ENCODE measurements around the gene NXN. TPM values are rescaled to one million over a fixed set of nuclear protein-coding genes. Genes with fewer than 3 reads are reported as not detected.
"Not testable (repeated sequence)": the region's sequence is repeated elsewhere in the genome, so short reads cannot be mapped to it uniquely, and the experiment has no call there.

NXN gene
- total and polyA plus RNA-seq, 7 donors = 33.4 to 92.5 (median 73.8) TPM

DNA sequence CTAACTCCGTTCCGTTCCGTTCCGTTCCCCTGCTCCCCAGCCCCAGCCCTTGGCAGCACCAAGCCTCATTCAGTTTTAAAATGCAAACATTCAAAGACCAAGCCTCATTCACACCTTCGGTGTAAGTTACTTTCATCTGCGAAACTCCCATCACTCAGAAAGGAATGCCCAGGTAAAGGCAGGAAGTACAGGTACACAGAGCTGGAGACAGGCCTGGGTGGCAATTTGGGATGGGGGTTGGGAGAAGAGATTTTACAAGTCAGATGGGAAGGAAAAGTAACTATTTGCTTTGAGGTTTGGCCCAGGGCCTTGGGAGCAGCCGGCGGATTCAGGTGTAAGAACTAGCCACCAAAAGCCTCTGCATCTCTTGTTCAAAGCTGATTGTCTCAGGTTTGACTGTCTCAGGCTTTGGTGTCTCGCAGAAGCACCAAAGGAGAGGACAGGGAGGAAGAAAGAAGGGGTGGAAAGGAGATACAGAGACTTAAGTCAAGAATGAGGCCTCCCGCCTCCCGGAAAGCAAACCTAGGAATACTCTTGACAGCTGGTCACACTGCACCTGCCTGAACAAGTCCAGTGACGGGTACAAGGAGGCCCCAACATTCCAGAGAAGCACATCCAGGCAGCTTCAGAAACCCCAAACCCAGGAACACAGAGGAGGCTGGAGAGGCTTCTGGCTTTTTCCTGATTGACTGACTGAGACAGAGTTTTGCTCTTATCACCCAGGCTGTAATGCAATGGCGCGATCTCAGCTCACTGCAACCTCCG is 54.7 kb downstream of the NXN start:
- Histone ChIP-seq H3K4me3 (no peak overlapping the region), H3K4me1 (peaks cover 23% of the 10 kb centered on the region), H3K36me3 (ENCODE audit: insufficient read depth in 1 of 2, low read depth in 1 of 2) (no peaks in the 10 kb centered on the region), H3K27me3 (ENCODE audit: insufficient read depth in 3 of 3, low read length in 2 of 3) (no peaks in the 10 kb centered on the region), H3K9me3 (no peaks in the 10 kb centered on the region), H3K27ac (no peak overlapping the region)
- intact Hi-C loops (cut with DNase I) = no loop called here
- DNase-seq (peak in 1 of 2 donors; percentile 12), ATAC-seq (peak in 1 of 4 donors; percentile 28)
- WGBS, 3 donors = 81 to 90% (median 89%) methylated on average over 15 of the region's 15 CpGs
- TF ChIP-seq CTCF (IDR thresholded peaks at IDR 0.05) = no peak

GRCh38 chr17:924306-924705 is 55.3 kb downstream of the NXN start:
- 89 to 95% (median 94%) methylated on average over 14 to 15 of the region's 15 CpGs for WGBS, 3 donors
- intact Hi-C loops (cut with DNase I); H3K4me3 ChIP-seq; H3K36me3 ChIP-seq (ENCODE audit: insufficient read depth in 1 of 2, low read depth in 1 of 2); ATAC-seq; H3K27me3 ChIP-seq (ENCODE audit: insufficient read depth in 3 of 3, low read length in 2 of 3); H3K27ac ChIP-seq; H3K9me3 ChIP-seq: not testable (repeated sequence)
- peaks cover 17% of the 10 kb centered on the region for H3K4me1 ChIP-seq
- peak in 1 of 2 donors; percentile 7 for DNase-seq

DNA sequence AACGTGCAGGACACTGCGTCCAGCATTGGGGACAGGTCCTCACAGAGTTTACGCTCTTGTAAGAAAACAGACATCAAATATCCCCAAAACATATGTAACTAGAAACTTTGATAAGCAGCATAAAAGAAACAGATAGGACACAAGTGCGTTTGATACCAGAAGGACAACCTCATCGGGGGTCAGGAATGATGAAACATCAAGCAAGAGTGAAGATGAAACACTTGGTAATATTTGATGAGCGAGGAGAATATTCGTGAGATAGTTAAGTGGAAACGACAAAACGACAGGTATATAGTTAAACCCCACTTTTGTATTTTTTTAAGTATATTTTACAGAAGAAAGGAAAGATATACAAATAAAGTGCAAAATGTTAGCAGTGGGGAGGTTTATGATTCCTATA is 55.9 kb downstream of the NXN start:
- 88 to 96% (median 90%) methylated on average over 9 of the region's 9 CpGs for WGBS, 3 donors

DNA sequence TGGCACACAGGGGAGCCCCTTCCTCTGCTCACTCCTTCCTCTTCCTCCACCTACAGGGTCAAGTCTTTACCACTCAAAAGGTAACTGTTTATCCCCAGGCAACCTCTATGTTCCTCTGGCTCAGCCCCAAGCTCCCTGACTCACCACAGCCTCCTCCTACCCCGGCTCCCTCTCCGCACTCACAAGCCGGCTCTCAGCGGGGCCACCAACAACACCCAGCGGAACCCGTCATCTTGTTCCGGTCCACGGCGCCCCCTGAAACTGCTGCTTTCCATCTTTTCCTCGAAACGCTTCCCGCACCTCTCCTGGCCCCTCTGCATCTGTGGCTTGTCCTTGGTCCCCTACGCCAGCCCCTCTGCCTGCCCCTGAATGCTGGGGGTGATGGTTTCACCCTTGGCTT is 58.4 kb downstream of the NXN start:
- ATAC-seq = peak; percentile 57 to 81 (median 72)
- Histone ChIP-seq H3K4me1 (peaks cover 2% of the 10 kb centered on the region), H3K36me3 (ENCODE audit: insufficient read depth in 1 of 2, low read depth in 1 of 2) (no peaks in the 10 kb centered on the region), H3K9me3 (no peaks in the 10 kb centered on the region), H3K27me3 (ENCODE audit: insufficient read depth in 3 of 3, low read length in 2 of 3) (no peaks in the 10 kb centered on the region), H3K4me3 (no peak overlapping the region), H3K27ac (no peak overlapping the region)
- intact Hi-C loops (cut with DNase I) = no loop called here
- no peak for TF ChIP-seq CTCF (IDR thresholded peaks at IDR 0.05)
- 93 to 94% (median 93%) methylated on average over 13 of the region's 13 CpGs for WGBS, 3 donors
- peak in 1 of 2 donors; percentile 65 for DNase-seq

More for the DNA sequence above, 55.9 kb downstream of the NXN start:
- no peaks in the 10 kb centered on the region for H3K27me3 ChIP-seq (ENCODE audit: insufficient read depth in 3 of 3, low read length in 2 of 3)
- intact Hi-C loops (cut with DNase I) = no loop called here
- ATAC-seq (no peak), DNase-seq (no peak)
- peaks cover 11% of the 10 kb centered on the region for H3K4me1 ChIP-seq
- no peaks in the 10 kb centered on the region for H3K9me3 ChIP-seq
- H3K27ac ChIP-seq = no peak overlapping the region
- no peaks in the 10 kb centered on the region for H3K36me3 ChIP-seq (ENCODE audit: insufficient read depth in 1 of 2, low read depth in 1 of 2)
- TF ChIP-seq CTCF (IDR thresholded peaks at IDR 0.05) = no peak
- no peak overlapping the region for H3K4me3 ChIP-seq

DNA sequence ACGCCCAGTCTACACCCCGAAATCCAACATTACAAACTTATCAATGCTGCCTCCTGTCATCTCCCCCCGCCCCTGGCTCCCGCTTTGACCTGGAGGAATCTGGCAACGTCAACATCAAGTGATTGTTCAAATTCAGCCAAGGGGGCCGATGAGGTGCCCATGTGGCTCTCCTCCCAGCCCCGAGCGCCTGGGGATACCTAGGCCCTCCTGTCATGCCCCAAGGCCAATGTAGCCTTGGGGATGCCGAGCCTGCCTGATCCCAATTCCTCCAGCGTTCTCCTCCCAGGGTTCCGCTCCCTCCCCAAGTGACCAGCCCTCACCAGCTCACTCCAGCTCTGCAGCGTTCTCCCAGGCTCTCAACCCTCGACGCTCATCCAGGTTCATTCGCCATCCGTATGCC is 59.4 kb downstream of the NXN start:
- no peak for ATAC-seq
- H3K27ac ChIP-seq = no peak overlapping the region
- DNase-seq = peak in 1 of 2 donors; percentile 42
- H3K4me1 ChIP-seq = peaks cover 10% of the 10 kb centered on the region
- H3K36me3 ChIP-seq (ENCODE audit: insufficient read depth in 1 of 2, low read depth in 1 of 2) = no peaks in the 10 kb centered on the region
- TF ChIP-seq CTCF (IDR thresholded peaks at IDR 0.05) = no peak
- no peaks in the 10 kb centered on the region for H3K27me3 ChIP-seq (ENCODE audit: insufficient read depth in 3 of 3, low read length in 2 of 3)
- H3K4me3 ChIP-seq = no peak overlapping the region
- WGBS, 3 donors = 93 to 96% (median 94%) methylated on average over 14 to 16 of the region's 16 CpGs
- intact Hi-C loops (cut with DNase I) = no loop called here
- no peaks in the 10 kb centered on the region for H3K9me3 ChIP-seq

All from psoas muscle (tissue), 8 donors.